ENCODE data around the gene NR4A1.

- TF ChIP-seq POLR2A (IDR thresholded peaks at IDR 0.05) = no peak
- TF ChIP-seq, protein P1, sequence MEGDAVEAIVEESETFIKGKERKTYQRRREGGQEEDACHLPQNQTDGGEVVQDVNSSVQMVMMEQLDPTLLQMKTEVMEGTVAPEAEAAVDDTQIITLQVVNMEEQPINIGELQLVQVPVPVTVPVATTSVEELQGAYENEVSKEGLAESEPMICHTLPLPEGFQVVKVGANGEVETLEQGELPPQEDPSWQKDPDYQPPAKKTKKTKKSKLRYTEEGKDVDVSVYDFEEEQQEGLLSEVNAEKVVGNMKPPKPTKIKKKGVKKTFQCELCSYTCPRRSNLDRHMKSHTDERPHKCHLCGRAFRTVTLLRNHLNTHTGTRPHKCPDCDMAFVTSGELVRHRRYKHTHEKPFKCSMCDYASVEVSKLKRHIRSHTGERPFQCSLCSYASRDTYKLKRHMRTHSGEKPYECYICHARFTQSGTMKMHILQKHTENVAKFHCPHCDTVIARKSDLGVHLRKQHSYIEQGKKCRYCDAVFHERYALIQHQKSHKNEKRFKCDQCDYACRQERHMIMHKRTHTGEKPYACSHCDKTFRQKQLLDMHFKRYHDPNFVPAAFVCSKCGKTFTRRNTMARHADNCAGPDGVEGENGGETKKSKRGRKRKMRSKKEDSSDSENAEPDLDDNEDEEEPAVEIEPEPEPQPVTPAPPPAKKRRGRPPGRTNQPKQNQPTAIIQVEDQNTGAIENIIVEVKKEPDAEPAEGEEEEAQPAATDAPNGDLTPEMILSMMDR (IDR thresholded peaks at IDR 0.05) = no peak
These were observed 27.0 kb downstream of the NR4A1 start for GRCh38 chr12:52078276-52078675.
